HPDE6-E6E7 (cell line): ENCODE measurements around the gene SPRED1.

ENCODE experiments used
- DNase-seq: peaks from one replicate; pipeline ENCODE4 v3.0.0; 2011; ENCODE audit warnings: missing footprints; ENCODE audit errors: extremely low spot score

Gene SPRED1

GRCh38 chr15:38252481-38253350 is at the start of gene SPRED1:
Gene SPRED1, plus strand, starts transcription at chr15:38252836. Its CDS starts 350 bp downstream, at chr15:38253186.
- peak; percentile 21 for DNase-seq

GRCh38 chr15:38205526-38206272 is 46.9 kb upstream of the SPRED1 start:
- no peak for DNase-seq

- DNase-seq, result peak; percentile 53
Measured at GRCh38 chr15:38207621-38208020, 45.0 kb upstream of the SPRED1 start.

- DNase-seq, result no peak
Measured at GRCh38 chr15:38208206-38208605, 44.4 kb upstream of the SPRED1 start.

- DNase-seq, result no peak
Measured at GRCh38 chr15:38208779-38209178, 43.9 kb upstream of the SPRED1 start.

- DNase-seq, result no peak
Measured at GRCh38 chr15:38211249-38211648, 41.4 kb upstream of the SPRED1 start.

- no peak for DNase-seq
Measured at GRCh38 chr15:38211811-38212210, 40.8 kb upstream of the SPRED1 start.

GRCh38 chr15:38212729-38213351 is 39.8 kb upstream of the SPRED1 start:
- no peak for DNase-seq

GRCh38 chr15:38213356-38213755 is 39.3 kb upstream of the SPRED1 start:
- no peak for DNase-seq

GRCh38 chr15:38215707-38216106 is 36.9 kb upstream of the SPRED1 start:
- no peak for DNase-seq

- DNase-seq, result no peak
Measured at GRCh38 chr15:38216763-38217162, 35.9 kb upstream of the SPRED1 start.

- DNase-seq, result no peak
Measured at GRCh38 chr15:38217191-38217595, 35.4 kb upstream of the SPRED1 start.

GRCh38 chr15:38217788-38218609 is 34.6 kb upstream of the SPRED1 start:
- peak; percentile 15 for DNase-seq

GRCh38 chr15:38220606-38221273 is 31.9 kb upstream of the SPRED1 start:
- DNase-seq, result no peak

GRCh38 chr15:38224486-38224885 is 28.1 kb upstream of the SPRED1 start:
- DNase-seq, result no peak

- no peak for DNase-seq
Measured at GRCh38 chr15:38225381-38225780, 27.3 kb upstream of the SPRED1 start.

GRCh38 chr15:38226608-38227266 is 25.9 kb upstream of the SPRED1 start:
- peak; percentile 54 for DNase-seq

- DNase-seq, result no peak
Measured at GRCh38 chr15:38227941-38228340, 24.7 kb upstream of the SPRED1 start.

GRCh38 chr15:38228618-38229017 is 24.0 kb upstream of the SPRED1 start:
- DNase-seq, result no peak

GRCh38 chr15:38229705-38230310 is 22.8 kb upstream of the SPRED1 start:
- DNase-seq, result no peak
